Breast epithelium (tissue), 4 donors: ENCODE measurements around the gene ADAM8. TPM values are rescaled to one million over a fixed set of nuclear protein-coding genes. Genes with fewer than 3 reads are reported as not detected.

Source experiments
- DNase-seq, 2 donors: peaks; one replicate each; pipeline ENCODE4 v3.0.0-alpha.2; 2019; ENCODE audit warnings: low spot score in 2 of 2
- H3K27ac ChIP-seq, 2 donors: fragments of 200-600 bp; sonication (generic) in 1 of 2; one replicate each; pipeline ENCODE4 v1.5.1; 2016 to 2019; ENCODE audit warnings: mild to moderate bottlenecking in 1 of 2
- H3K27me3 ChIP-seq, 2 donors: fragments of 200-600 bp; sonication (generic) in 1 of 2; one replicate each; pipeline versions ENCODE4 v1.5.1 to v1.6.0; 2017 to 2019; ENCODE audit warnings: control low read depth in 1 of 2, mild to moderate bottlenecking in 1 of 2
- H3K36me3 ChIP-seq: fragments of 200-600 bp; one replicate; pipeline ENCODE4 v1.5.1; 2019
- H3K4me1 ChIP-seq, 2 donors: fragments of 200-600 bp; sonication (generic); one replicate each; pipeline ENCODE4 v1.5.1; 2016 to 2019; ENCODE audit warnings: control low read depth in 1 of 2
- H3K4me3 ChIP-seq, 3 donors: fragments of 200-600 bp; sonication (generic); 1 replicate in 2 of 3; 2 replicates in 1 of 3; pipeline ENCODE4 v1.5.1; 2016 to 2019; ENCODE audit warnings: mild to moderate bottlenecking in 3 of 3, moderate library complexity in 2 of 3
- H3K9me3 ChIP-seq, 2 donors: fragments of 200-600 bp; sonication (generic) in 1 of 2; one replicate each; pipeline ENCODE4 v1.5.1; 2016 to 2019; ENCODE audit warnings: control low read depth in 1 of 2
- CTCF ChIP-seq, 3 donors: fragments of 450-650 bp; IDR thresholded peaks; one replicate each; pipeline ENCODE4 v1.5.1; 2016 to 2017; ENCODE audit warnings: antibody characterized with exemption in 3 of 3, mild to moderate bottlenecking in 3 of 3, moderate library complexity in 3 of 3
- POLR2A ChIP-seq: fragments of 450-650 bp; IDR thresholded peaks from one replicate; pipeline ENCODE4 v1.6.1; 2016; ENCODE audit warnings: antibody characterized with exemption, mild to moderate bottlenecking, moderate library complexity
- POLR2AphosphoS5 ChIP-seq, 3 donors: sonication (generic); formaldehyde crosslinking; IDR thresholded peaks; one replicate each; pipeline ENCODE4 v1.6.1; 2017; ENCODE audit warnings: antibody characterized with exemption in 3 of 3
- intact Hi-C: fragments of 100-400 bp; cut with DNase I; formaldehyde crosslinking; loops from one replicate; pipeline ENCODE4 v1.15.1; 2023; ENCODE audit warnings: low total_unique reads
- total RNA-seq, 3 donors: library from RNA; depleted of rRNA; stranded (reverse); fragments of >200 nt; gene quantifications; one replicate each; pipeline ENCODE4 v1.1.0, GENCODE V29; 2016

Gene ADAM8
- total RNA-seq, 3 donors from 2014 or later, result 4.6 to 6.6 (median 5.0) TPM

- Histone ChIP-seq H3K4me3 (no peak overlapping the region), H3K27ac (no peak overlapping the region), H3K9me3 (no peaks in the 10 kb centered on the region), H3K36me3 (no peaks in the 10 kb centered on the region), H3K27me3 (peaks cover 6 to 92% of the 10 kb centered on the region in 2 donors), H3K4me1 (peaks cover 0 to 7% of the 10 kb centered on the region in 2 donors)
- no peak for DNase-seq
- intact Hi-C loops, result no loop called here
- no peak for TF ChIP-seq POLR2AphosphoS5 (IDR thresholded peaks at IDR 0.05)
These were observed 44.6 kb downstream of the ADAM8 start for GRCh38 chr10:133231946-133232574.

- DNase-seq, result no peak
- H3K27me3 ChIP-seq, result peaks cover under 1 to 92% of the 10 kb centered on the region in 2 donors
- TF ChIP-seq POLR2AphosphoS5 (IDR thresholded peaks at IDR 0.05) (no peak), CTCF (IDR thresholded peaks at IDR 0.05) (no peak), POLR2A (no peak)
- H3K4me3 ChIP-seq, result peak overlapping the region in 1 of 3 donors; percentile 51
- H3K4me1 ChIP-seq, result peaks cover 0 to 4% of the 10 kb centered on the region in 2 donors
- intact Hi-C loops, result no loop called here
- no peak overlapping the region for H3K27ac ChIP-seq
- H3K36me3 ChIP-seq, result no peaks in the 10 kb centered on the region
- no peaks in the 10 kb centered on the region for H3K9me3 ChIP-seq
These were observed 45.3 kb downstream of the ADAM8 start for GRCh38 chr10:133231244-133231945.

- peaks cover 0 to 4% of the 10 kb centered on the region in 2 donors for H3K4me1 ChIP-seq
- no peak for DNase-seq
These were observed 46.1 kb downstream of the ADAM8 start for GRCh38 chr10:133230387-133231195.

GRCh38 chr10:133230044-133230361 is 46.7 kb downstream of the ADAM8 start, which contains the start of gene UTF1:
Gene UTF1 (plus strand): TSS chr10:133230217. CDS start chr10:133230289, 72 bp downstream.
- H3K4me1 ChIP-seq, result peaks cover 0 to 4% of the 10 kb centered on the region in 2 donors
- H3K4me3 ChIP-seq, result peak within 1 kb of the TSS in 2 of 3 donors; percentile 13 to 51
- intact Hi-C loops, result no loop called here
- no peak within 1 kb of the TSS for H3K27ac ChIP-seq
- H3K9me3 ChIP-seq, result no peaks in the 10 kb centered on the region
- no peak for TF ChIP-seq CTCF (IDR thresholded peaks at IDR 0.05)
- TF ChIP-seq POLR2A, result no peak
- no peak for TF ChIP-seq POLR2AphosphoS5 (IDR thresholded peaks at IDR 0.05)
- no peak for DNase-seq
- peaks cover 0 to 86% of the 10 kb centered on the region in 2 donors for H3K27me3 ChIP-seq
- no peaks in the 10 kb centered on the region for H3K36me3 ChIP-seq

More at GRCh38 chr10:133230387-133231195, 46.1 kb downstream of the ADAM8 start:
- H3K36me3 ChIP-seq, result no peaks in the 10 kb centered on the region
- no peaks in the 10 kb centered on the region for H3K9me3 ChIP-seq
- peak overlapping the region in 2 of 3 donors; percentile 13 to 51 for H3K4me3 ChIP-seq
- intact Hi-C loops, result no loop called here
- H3K27ac ChIP-seq, result no peak overlapping the region
- peaks cover 0 to 87% of the 10 kb centered on the region in 2 donors for H3K27me3 ChIP-seq
- TF ChIP-seq POLR2AphosphoS5 (IDR thresholded peaks at IDR 0.05), result no peak
- TF ChIP-seq CTCF (IDR thresholded peaks at IDR 0.05), result no peak
- TF ChIP-seq POLR2A, result no peak

- no peak for DNase-seq
- H3K4me3 ChIP-seq, result peak overlapping the region in 1 of 3 donors; percentile 51
- H3K36me3 ChIP-seq, result no peaks in the 10 kb centered on the region
- peaks cover 0 to 4% of the 10 kb centered on the region in 2 donors for H3K4me1 ChIP-seq
- no peaks in the 10 kb centered on the region for H3K9me3 ChIP-seq
- TF ChIP-seq CTCF (IDR thresholded peaks at IDR 0.05), result no peak
- TF ChIP-seq POLR2AphosphoS5 (IDR thresholded peaks at IDR 0.05), result no peak
- no peak for TF ChIP-seq POLR2A
- intact Hi-C loops, result no loop called here
- H3K27ac ChIP-seq, result no peak overlapping the region
- H3K27me3 ChIP-seq, result peaks cover 0 to 85% of the 10 kb centered on the region in 2 donors
These were observed 47.2 kb downstream of the ADAM8 start for GRCh38 chr10:133229265-133230043.
